Activated CD8-positive, alpha-beta T cell treated with anti-CD3 and anti-CD28 coated beads, Interleukin-2, amount 10 ng/mL, durations not matched to agents 7 days and 5 days (primary cell): ENCODE measurements around the gene LRRC45. TPM values are rescaled to one million over a fixed set of nuclear protein-coding genes. Genes with fewer than 3 reads are reported as not detected.
A peak's percentile ranks its signal among the peaks of the same experiment; 100 is the strongest.
"Not testable (repeated sequence)": the region's sequence is repeated elsewhere in the genome, so short reads cannot be mapped to it uniquely, and the experiment has no call there.

ENCODE experiments used
- ATAC-seq: fragments of 150-1000 bp; cut with Tn5 transposase; one replicate; pipeline ENCODE4 v1.10.0; 2021; ENCODE audit warnings: moderate library complexity
- CTCF ChIA-PET: fragments of 350-600 bp; sonication (Branson Sonifier 250); formaldehyde crosslinking; loops from one replicate; lab custom pipeline; 2021; ENCODE audit warnings: antibody characterized with exemption; lab: Charles Lee
- POLR2A ChIA-PET: fragments of 350-600 bp; sonication (Branson Sonifier 250); formaldehyde crosslinking; loops from one replicate; lab custom pipeline; 2021; ENCODE audit warnings: antibody characterized with exemption; lab: Charles Lee
- DNase-seq: peaks from one replicate; pipeline ENCODE4 v3.0.0-alpha.2; 2020
- H3K27ac Mint-ChIP-seq: one replicate; pipeline ENCODE4 v1.8.0; 2021; ENCODE audit warnings: mild to moderate bottlenecking, mixed read lengths
- H3K27me3 Mint-ChIP-seq: one replicate; pipeline ENCODE4 v1.8.0; 2021; ENCODE audit warnings: low read depth, mixed read lengths
- H3K36me3 Mint-ChIP-seq: one replicate; pipeline ENCODE4 v1.8.0; 2021; ENCODE audit warnings: low read depth, mixed read lengths
- H3K4me1 Mint-ChIP-seq: one replicate; pipeline ENCODE4 v1.8.0; 2021; ENCODE audit warnings: low read depth, mixed read lengths
- H3K4me3 Mint-ChIP-seq: one replicate; pipeline ENCODE4 v1.8.0; 2021; ENCODE audit warnings: mild to moderate bottlenecking, mixed read lengths
- H3K9me3 Mint-ChIP-seq: one replicate; pipeline ENCODE4 v1.8.0; 2022; ENCODE audit warnings: mixed read lengths; ENCODE audit not compliant: insufficient read depth
- total RNA-seq, 2 experiments: library from RNA; stranded (reverse); gene quantifications; one replicate each; pipeline ENCODE4 v1.2.3, GENCODE V29; 2021

LRRC45 gene
- total RNA-seq, 2 experiments from 2014 or later: 58.3 to 58.9 TPM

- Mint-ChIP-seq H3K27ac (no peak overlapping the region), H3K27me3 (no peaks in the 10 kb centered on the region), H3K9me3 (no peaks in the 10 kb centered on the region), H3K4me1 (peaks cover 35% of the 10 kb centered on the region), H3K36me3 (peaks cover 32% of the 10 kb centered on the region), H3K4me3 (peak overlapping the region; percentile 12)
- CTCF ChIA-PET: interaction anchor here (1.6 to 3.1 kb wide), 4 partner anchors 10 to 122 kb away, joined by 6 to 31 read pairs (median 14); partner anchors contain the start of genes CENPX, GPS1, LRRC45 and RFNG
- ATAC-seq: peak; percentile 39
- peak; percentile 53 for DNase-seq
- POLR2A ChIA-PET: no interaction called here
These were observed 9.0 kb downstream of the LRRC45 start for GRCh38 chr17:82031885-82032627.

DNA sequence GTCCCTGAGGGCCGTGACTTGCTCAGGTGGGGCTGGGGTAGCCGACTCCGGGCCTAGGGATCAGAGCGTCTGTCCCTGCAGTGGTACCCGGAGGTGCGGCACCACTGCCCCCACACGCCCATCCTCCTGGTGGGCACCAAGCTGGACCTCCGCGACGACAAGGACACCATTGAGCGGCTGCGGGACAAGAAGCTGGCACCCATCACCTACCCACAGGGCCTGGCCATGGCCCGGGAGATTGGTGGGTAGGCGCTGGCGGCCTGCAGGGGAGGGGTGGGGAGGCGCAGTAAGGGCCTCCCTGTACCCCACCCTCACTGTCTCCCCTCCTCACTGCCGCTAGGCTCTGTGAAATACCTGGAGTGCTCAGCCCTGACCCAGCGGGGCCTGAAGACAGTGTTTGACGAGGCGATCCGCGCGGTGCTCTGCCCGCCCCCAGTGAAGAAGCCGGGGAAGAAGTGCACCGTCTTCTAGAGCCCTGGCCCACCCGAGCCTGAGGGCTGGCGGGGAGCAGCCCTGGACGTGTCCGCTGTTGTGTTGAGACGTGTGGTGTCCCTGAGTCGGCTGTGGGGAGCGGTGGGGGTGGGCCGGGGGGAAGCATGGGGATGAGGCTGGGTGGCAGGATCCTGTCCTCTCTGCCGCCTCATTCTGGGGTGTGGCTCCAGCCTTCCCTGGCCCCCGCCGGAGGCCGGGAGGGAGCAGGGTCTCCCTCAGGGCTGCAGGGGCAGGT lies 10.4 kb downstream of the LRRC45 start:
- Mint-ChIP-seq H3K4me3 (peak overlapping the region; percentile 47), H3K27ac (no peak overlapping the region), H3K4me1 (peaks cover 35% of the 10 kb centered on the region), H3K9me3 (no peaks in the 10 kb centered on the region), H3K36me3 (peaks cover 27% of the 10 kb centered on the region), H3K27me3 (no peaks in the 10 kb centered on the region)
- ChIA-PET CTCF (no interaction called here), POLR2A (no interaction called here)
- no peak for ATAC-seq
- no peak for DNase-seq

GRCh38 chr17:82034371-82035011 lies 11.4 kb downstream of the LRRC45 start:
- Mint-ChIP-seq H3K27me3 (no peaks in the 10 kb centered on the region), H3K27ac (no peak overlapping the region), H3K4me3 (no peak overlapping the region), H3K36me3 (peaks cover 22% of the 10 kb centered on the region), H3K4me1 (peaks cover 37% of the 10 kb centered on the region), H3K9me3 (no peaks in the 10 kb centered on the region)
- ChIA-PET POLR2A (interaction anchor here (1.3 kb wide), 1 partner anchor 31 kb away, joined by 3 read pairs; the partner anchor contains the start of gene DUS1L), CTCF (interaction anchor here (0.7 to 1.4 kb wide), 5 partner anchors 14 to 108 kb away, joined by 3 to 4 read pairs (median 3); no protein-coding TSS in a partner anchor)
- ATAC-seq (no peak), DNase-seq (no peak)

DNA sequence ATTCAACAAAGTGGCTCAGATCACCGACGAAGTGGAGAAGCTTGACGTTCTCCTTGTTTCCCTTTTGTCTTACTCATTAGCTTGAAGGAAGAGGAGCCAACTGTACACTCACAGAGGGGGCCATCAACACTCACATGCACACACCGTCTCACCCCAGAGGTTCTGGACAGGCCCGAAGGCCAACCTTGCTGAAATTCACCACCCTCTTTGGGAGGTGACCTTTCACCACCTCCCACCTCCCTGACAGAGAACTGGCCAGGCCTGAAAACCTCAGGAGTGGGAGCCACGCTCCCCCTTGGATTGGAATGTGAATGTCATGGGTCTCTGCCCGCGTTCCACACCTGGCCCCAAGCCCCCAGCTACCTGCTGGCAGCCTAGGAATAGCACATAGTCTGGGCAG lies 12.4 kb downstream of the LRRC45 start:
- H3K27me3 Mint-ChIP-seq: no peaks in the 10 kb centered on the region
- H3K27ac Mint-ChIP-seq: no peak overlapping the region
- no peak for DNase-seq
- H3K9me3 Mint-ChIP-seq: no peaks in the 10 kb centered on the region
- peak overlapping the region; percentile 36 for H3K4me3 Mint-ChIP-seq
- peaks cover 18% of the 10 kb centered on the region for H3K36me3 Mint-ChIP-seq
- POLR2A ChIA-PET: interaction anchor here (1.3 kb wide), 1 partner anchor 30 kb away, joined by 3 read pairs; the partner anchor contains the start of gene DUS1L
- H3K4me1 Mint-ChIP-seq: peaks cover 29% of the 10 kb centered on the region
- CTCF ChIA-PET: interaction anchor here (0.6 to 1.4 kb wide), 3 partner anchors 71 to 109 kb away, joined by 3 to 4 read pairs (median 3); no protein-coding TSS in a partner anchor
- ATAC-seq: no peak

DNA sequence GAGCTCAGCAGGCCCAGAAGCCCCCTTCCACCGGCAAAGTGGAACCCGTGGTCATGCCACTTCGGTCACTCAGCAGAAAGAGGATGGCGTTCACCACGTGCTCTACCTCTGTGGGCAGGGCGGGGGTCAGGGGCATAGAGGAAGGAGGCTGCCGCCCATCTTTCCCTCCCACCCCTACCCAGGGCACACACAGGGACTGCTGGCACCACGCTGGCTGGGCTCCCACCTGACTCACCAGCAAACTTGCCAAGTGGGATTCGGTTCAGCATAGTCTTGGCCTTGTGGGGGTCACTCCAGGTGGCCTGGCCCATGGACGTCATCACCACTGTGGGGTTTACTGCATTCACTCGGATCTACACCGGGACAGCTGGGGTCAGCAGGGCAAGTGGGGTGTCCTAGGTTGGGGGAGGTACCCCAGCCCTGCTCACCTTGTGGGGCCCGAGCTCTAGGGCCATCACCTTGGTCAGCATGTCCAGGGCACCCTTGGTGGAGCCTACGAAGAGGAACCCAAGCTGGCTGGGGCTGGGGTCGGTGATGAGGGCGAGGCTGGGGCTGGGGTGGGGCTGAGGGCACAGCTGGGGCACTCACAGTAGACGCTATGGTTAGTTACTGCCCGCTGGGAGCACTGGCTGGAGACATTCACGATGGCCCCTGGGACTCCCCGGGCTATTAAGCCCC lies 13.0 kb downstream of the LRRC45 start:
- peaks cover 16% of the 10 kb centered on the region for H3K36me3 Mint-ChIP-seq
- H3K9me3 Mint-ChIP-seq: no peaks in the 10 kb centered on the region
- CTCF ChIA-PET: interaction anchor here (1.0 to 2.6 kb wide), 5 partner anchors 36 to 110 kb away, joined by 3 to 14 read pairs (median 4); no protein-coding TSS in a partner anchor
- no peak overlapping the region for H3K27ac Mint-ChIP-seq
- POLR2A ChIA-PET: no interaction called here
- no peak for DNase-seq
- peak overlapping the region; percentile 78 for H3K4me3 Mint-ChIP-seq
- H3K27me3 Mint-ChIP-seq: no peaks in the 10 kb centered on the region
- ATAC-seq: no peak
- peaks cover 28% of the 10 kb centered on the region for H3K4me1 Mint-ChIP-seq

DNA sequence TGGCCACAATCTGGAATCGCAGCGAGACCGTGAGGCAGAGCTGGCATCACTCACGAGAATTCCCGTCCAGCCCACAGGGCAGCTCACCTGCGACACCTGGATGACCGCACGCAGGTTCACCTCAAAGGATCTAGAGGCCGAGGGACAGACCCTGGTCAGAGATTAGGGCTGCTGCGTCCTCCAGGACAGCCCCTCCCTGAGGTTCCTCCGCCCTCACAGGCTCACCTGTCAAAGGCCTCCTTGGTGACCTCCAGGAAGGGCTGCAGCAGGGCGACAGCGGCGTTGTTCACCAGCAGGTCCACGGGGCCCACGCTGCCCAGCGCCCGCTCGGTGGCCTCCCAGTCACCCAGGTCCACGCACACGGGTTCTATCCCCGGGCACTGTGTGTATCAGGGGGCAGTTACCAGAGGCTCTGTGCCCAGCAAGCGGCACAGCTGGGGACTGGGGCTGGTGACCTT lies 13.6 kb downstream of the LRRC45 start:
- peaks cover 28% of the 10 kb centered on the region for H3K4me1 Mint-ChIP-seq
- H3K9me3 Mint-ChIP-seq: no peaks in the 10 kb centered on the region
- POLR2A ChIA-PET: interaction anchor here (1.2 kb wide), 1 partner anchor 14 kb away, joined by 7 read pairs; the partner anchor contains the start of genes CENPX and LRRC45
- no peaks in the 10 kb centered on the region for H3K27me3 Mint-ChIP-seq
- H3K27ac Mint-ChIP-seq: no peak overlapping the region
- no peak for ATAC-seq
- H3K4me3 Mint-ChIP-seq: peak overlapping the region; percentile 78
- DNase-seq: no peak
- peaks cover 16% of the 10 kb centered on the region for H3K36me3 Mint-ChIP-seq
- CTCF ChIA-PET: interaction anchor here (1.0 to 2.6 kb wide), 3 partner anchors 36 to 85 kb away, joined by 3 to 14 read pairs (median 11); no protein-coding TSS in a partner anchor

DNA sequence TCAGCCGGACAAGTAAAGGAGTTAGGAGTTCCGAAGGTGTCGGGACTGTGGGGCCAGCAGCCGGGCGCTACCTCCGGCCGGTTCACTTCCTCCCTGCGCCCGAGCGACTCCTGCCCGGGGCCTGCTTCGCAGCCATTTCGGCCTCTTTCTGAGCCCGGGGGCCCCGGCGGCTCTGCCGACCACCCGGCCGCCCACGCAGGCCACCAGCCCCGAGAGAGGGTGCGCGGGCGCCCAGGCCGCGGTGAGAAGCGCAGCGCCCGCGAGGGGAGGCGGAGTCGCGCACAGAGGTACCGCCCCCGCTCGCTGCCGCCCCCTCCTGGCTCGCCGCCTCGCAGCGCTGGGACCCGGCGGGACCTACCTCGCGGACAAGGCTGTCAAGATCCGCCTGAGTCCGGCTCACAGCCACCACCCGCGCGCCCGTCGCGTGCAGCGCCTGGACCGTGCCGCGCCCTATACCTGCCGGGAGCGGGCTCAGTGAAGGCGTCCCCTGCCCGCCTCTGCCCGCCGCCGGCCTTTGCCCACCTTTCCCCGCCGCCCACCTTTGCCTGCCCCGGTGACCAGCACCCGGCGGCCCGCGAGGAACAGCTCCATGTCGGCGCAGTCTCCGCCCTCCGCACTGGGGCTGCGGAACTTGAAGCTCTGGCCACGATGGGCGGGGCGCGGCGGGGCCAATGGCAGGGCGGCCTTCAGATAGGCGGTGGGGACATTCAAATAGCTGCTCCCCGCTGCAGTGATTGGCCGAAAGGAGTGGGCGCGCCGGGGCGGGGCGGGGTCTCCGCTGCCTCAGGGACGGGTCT lies 14.2 kb downstream of the LRRC45 start, which contains the start of gene DCXR:
Gene DCXR (minus strand): TSS at position 606 of the 797 bp plus-strand sequence. CDS start 15 bp downstream, at position 591.
- peak; percentile 96 for ATAC-seq
- peak; percentile 98 for DNase-seq
- CTCF ChIA-PET: interaction anchor here (0.6 to 2.6 kb wide), 32 partner anchors 7 to 721 kb away, joined by 3 to 32 read pairs (median 4); partner anchors contain the start of genes CENPX, DUS1L, GPS1 and LRRC45
- Mint-ChIP-seq H3K4me1 (peaks cover 28% of the 10 kb centered on the region), H3K4me3 (peak within 1 kb of the TSS; percentile 78), H3K27ac (peak within 1 kb of the TSS; percentile 94), H3K9me3 (no peaks in the 10 kb centered on the region), H3K27me3 (no peaks in the 10 kb centered on the region), H3K36me3 (peaks cover 16% of the 10 kb centered on the region)
- POLR2A ChIA-PET: interaction anchor here (0.6 to 1.8 kb wide), 11 partner anchors 9 to 1163 kb away, joined by 3 to 12 read pairs (median 3); partner anchors contain the start of genes CD7, CENPX, DUS1L and GPS1

DNA sequence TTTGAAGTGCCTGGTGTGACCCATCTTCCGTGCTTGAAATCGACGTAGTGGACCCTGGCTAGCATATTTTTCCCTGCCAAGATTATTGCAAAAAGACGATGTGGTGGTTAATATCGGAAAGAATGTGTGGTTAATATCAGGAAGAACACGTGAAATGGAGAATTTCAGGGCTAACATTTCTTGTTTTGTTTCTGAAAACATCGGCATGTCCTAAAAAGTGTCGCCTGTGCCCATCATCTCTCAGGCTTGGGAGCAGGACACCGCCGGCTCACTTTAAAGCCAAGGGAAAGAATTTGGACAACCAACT lies 14.7 kb downstream of the LRRC45 start:
- H3K27ac Mint-ChIP-seq: peak overlapping the region; percentile 94

GRCh38 chr17:82038796-82039409 lies 15.8 kb downstream of the LRRC45 start:
- H3K4me1 Mint-ChIP-seq: peaks cover 25% of the 10 kb centered on the region
- H3K27me3 Mint-ChIP-seq, H3K9me3 Mint-ChIP-seq, DNase-seq, ATAC-seq, H3K4me3 Mint-ChIP-seq: not testable (repeated sequence)
- H3K27ac Mint-ChIP-seq: peak overlapping the region; percentile 25
- POLR2A ChIA-PET: interaction anchor here (1.3 to 1.8 kb wide), 2 partner anchors 12 to 13 kb away, joined by 3 to 12 read pairs; partner anchors contain the start of gene GPS1
- H3K36me3 Mint-ChIP-seq: peaks cover 14% of the 10 kb centered on the region
- CTCF ChIA-PET: interaction anchor here (0.7 to 2.1 kb wide), 5 partner anchors 9 to 126 kb away, joined by 3 to 32 read pairs (median 3); partner anchors contain the start of genes CENPX and LRRC45

More for the DNA sequence above, 14.7 kb downstream of the LRRC45 start:
- no peaks in the 10 kb centered on the region for H3K9me3 Mint-ChIP-seq
- peak overlapping the region; percentile 78 for H3K4me3 Mint-ChIP-seq
- ATAC-seq: no peak
- ChIA-PET POLR2A (interaction anchor here (0.6 to 1.8 kb wide), 11 partner anchors 9 to 1162 kb away, joined by 3 to 12 read pairs (median 3); partner anchors contain the start of genes CD7, CENPX, DUS1L and GPS1), CTCF (interaction anchor here (0.6 to 2.6 kb wide), 31 partner anchors 8 to 721 kb away, joined by 3 to 32 read pairs (median 4); partner anchors contain the start of genes CENPX, DUS1L, GPS1 and LRRC45)
- H3K36me3 Mint-ChIP-seq: peaks cover 16% of the 10 kb centered on the region
- no peak for DNase-seq
- no peaks in the 10 kb centered on the region for H3K27me3 Mint-ChIP-seq
- H3K4me1 Mint-ChIP-seq: peaks cover 27% of the 10 kb centered on the region
